ENCODE data around the gene KCTD17.

The KCTD17 gene

GRCh38 chr22:37052386-37053309, 1.1 kb downstream of the KCTD17 start:
- TF ChIP-seq YY1 (IDR thresholded peaks at IDR 0.05; ENCODE audit: low read depth) (no peak), MAX (IDR thresholded peaks at IDR 0.05) (no peak), USF1 (IDR thresholded peaks at IDR 0.05) (no peak), NFIC (IDR thresholded peaks at IDR 0.05) (no peak), RAD21 (IDR thresholded peaks at IDR 0.05; ENCODE audit: low read depth) (no peak), TEAD4 (IDR thresholded peaks at IDR 0.05) (no peak), CREB1 (IDR thresholded peaks at IDR 0.05; ENCODE audit: low read depth) (no peak), REST (IDR thresholded peaks at IDR 0.05; ENCODE audit: low read depth) (no peak), TAF1 (IDR thresholded peaks at IDR 0.05; ENCODE audit: low read depth) (no peak), EP300 (IDR thresholded peaks at IDR 0.05; ENCODE audit: borderline replicate concordance) (no peak), ZBTB7A (IDR thresholded peaks at IDR 0.05; ENCODE audit: low read depth) (no peak), TCF12 (IDR thresholded peaks at IDR 0.05; ENCODE audit: low read depth) (no peak)

GRCh38 chr22:37053310-37054055, 1.9 kb downstream of the KCTD17 start:
- no peak for TF ChIP-seq EP300 (IDR thresholded peaks at IDR 0.05; ENCODE audit: borderline replicate concordance)
- no peak for TF ChIP-seq USF1 (IDR thresholded peaks at IDR 0.05)
- no peak for TF ChIP-seq TCF12 (IDR thresholded peaks at IDR 0.05; ENCODE audit: low read depth)
- no peak for TF ChIP-seq YY1 (IDR thresholded peaks at IDR 0.05; ENCODE audit: low read depth)
- no peak for TF ChIP-seq CREB1 (IDR thresholded peaks at IDR 0.05; ENCODE audit: low read depth)
- no peak for TF ChIP-seq RAD21 (IDR thresholded peaks at IDR 0.05; ENCODE audit: low read depth)
- no peak for TF ChIP-seq TAF1 (IDR thresholded peaks at IDR 0.05; ENCODE audit: low read depth)
- no peak for TF ChIP-seq REST (IDR thresholded peaks at IDR 0.05; ENCODE audit: low read depth)
- TF ChIP-seq ZBTB7A (IDR thresholded peaks at IDR 0.05; ENCODE audit: low read depth) = no peak
- TF ChIP-seq MAX (IDR thresholded peaks at IDR 0.05) = no peak
- TF ChIP-seq EGR1 (IDR thresholded peaks at IDR 0.05) = no peak
- no peak for TF ChIP-seq FOXM1 (IDR thresholded peaks at IDR 0.05; ENCODE audit: borderline replicate concordance, low read depth)
- no peak for TF ChIP-seq TEAD4 (IDR thresholded peaks at IDR 0.05)
- no peak for TF ChIP-seq CEBPB (IDR thresholded peaks at IDR 0.05)
- TF ChIP-seq NFIC (IDR thresholded peaks at IDR 0.05) = no peak

- no peak for TF ChIP-seq MAX (IDR thresholded peaks at IDR 0.05)
- no peak for TF ChIP-seq USF1 (IDR thresholded peaks at IDR 0.05)
- no peak for TF ChIP-seq EP300 (IDR thresholded peaks at IDR 0.05; ENCODE audit: borderline replicate concordance)
- no peak for TF ChIP-seq YY1 (IDR thresholded peaks at IDR 0.05; ENCODE audit: low read depth)
- TF ChIP-seq REST (IDR thresholded peaks at IDR 0.05; ENCODE audit: low read depth) = no peak
- no peak for TF ChIP-seq EGR1 (IDR thresholded peaks at IDR 0.05)
- TF ChIP-seq FOXM1 (IDR thresholded peaks at IDR 0.05; ENCODE audit: borderline replicate concordance, low read depth) = no peak
- no peak for TF ChIP-seq TCF12 (IDR thresholded peaks at IDR 0.05; ENCODE audit: low read depth)
- TF ChIP-seq NFIC (IDR thresholded peaks at IDR 0.05) = no peak
- no peak for TF ChIP-seq ZBTB7A (IDR thresholded peaks at IDR 0.05; ENCODE audit: low read depth)
- TF ChIP-seq TEAD4 (IDR thresholded peaks at IDR 0.05) = no peak
- TF ChIP-seq CEBPB (IDR thresholded peaks at IDR 0.05) = no peak
- TF ChIP-seq TAF1 (IDR thresholded peaks at IDR 0.05; ENCODE audit: low read depth) = no peak
- TF ChIP-seq RAD21 (IDR thresholded peaks at IDR 0.05; ENCODE audit: low read depth) = no peak
- TF ChIP-seq CREB1 (IDR thresholded peaks at IDR 0.05; ENCODE audit: low read depth) = no peak
Measured at GRCh38 chr22:37054056-37054395, 2.5 kb downstream of the KCTD17 start.

Data from Ishikawa (cell line).